AG04449 (cell line): ENCODE results near the gene CTTNBP2.

Experiments
- CTCF ChIA-PET: fragments of 350-600 bp; formaldehyde crosslinking; extraction: SDS; loops from one replicate; lab custom pipeline; 2021; ENCODE audit warnings: antibody characterized with exemption; lab: Yijun Ruan, JAX
- POLR2A ChIA-PET: fragments of 400-600, 350-600 bp; formaldehyde crosslinking; extraction: SDS; loops from one replicate; lab custom pipeline; 2020; ENCODE audit warnings: antibody characterized with exemption, inconsistent platforms; lab: Yijun Ruan, JAX
- DNase-seq: peaks from one replicate; pipeline ENCODE4 v3.0.0-alpha.2; 2010; ENCODE audit warnings: low read depth, low spot score
- H3K4me3 ChIP-seq: 2 replicates; pipeline ENCODE4 v1.5.1; 2011; ENCODE audit warnings: low read depth, mild to moderate bottlenecking, control low read depth, low read length
- TF ChIP-seq, protein P1 (sequence below): IDR thresholded peaks from one replicate; pipeline ENCODE4 v1.5.1; 2011; ENCODE audit warnings: mild to moderate bottlenecking, moderate library complexity, low read length, control low read depth, inconsistent platforms; ENCODE audit not compliant: insufficient read depth; ENCODE audit errors: missing control alignments

The CTTNBP2 gene

DNA sequence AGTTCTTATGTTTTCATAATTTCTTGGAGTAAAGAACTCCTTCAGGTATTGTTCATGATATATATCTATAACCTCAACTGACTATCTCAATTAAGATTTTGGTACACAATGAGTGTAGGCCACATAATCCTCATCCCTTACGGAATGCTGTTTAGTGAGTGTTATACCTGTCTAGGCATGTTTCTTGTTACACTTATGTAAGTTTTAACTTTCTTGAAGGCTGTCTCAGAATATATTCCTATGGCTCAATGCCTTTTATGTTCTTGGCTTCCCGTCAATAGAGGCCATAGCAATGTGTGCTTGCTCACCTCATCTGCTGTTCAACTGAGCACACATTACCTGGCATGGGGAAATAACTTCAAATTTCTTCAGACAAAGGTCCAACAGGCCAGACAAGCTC lies 185.1 kb downstream of the CTTNBP2 start:
- TF ChIP-seq, protein P1, sequence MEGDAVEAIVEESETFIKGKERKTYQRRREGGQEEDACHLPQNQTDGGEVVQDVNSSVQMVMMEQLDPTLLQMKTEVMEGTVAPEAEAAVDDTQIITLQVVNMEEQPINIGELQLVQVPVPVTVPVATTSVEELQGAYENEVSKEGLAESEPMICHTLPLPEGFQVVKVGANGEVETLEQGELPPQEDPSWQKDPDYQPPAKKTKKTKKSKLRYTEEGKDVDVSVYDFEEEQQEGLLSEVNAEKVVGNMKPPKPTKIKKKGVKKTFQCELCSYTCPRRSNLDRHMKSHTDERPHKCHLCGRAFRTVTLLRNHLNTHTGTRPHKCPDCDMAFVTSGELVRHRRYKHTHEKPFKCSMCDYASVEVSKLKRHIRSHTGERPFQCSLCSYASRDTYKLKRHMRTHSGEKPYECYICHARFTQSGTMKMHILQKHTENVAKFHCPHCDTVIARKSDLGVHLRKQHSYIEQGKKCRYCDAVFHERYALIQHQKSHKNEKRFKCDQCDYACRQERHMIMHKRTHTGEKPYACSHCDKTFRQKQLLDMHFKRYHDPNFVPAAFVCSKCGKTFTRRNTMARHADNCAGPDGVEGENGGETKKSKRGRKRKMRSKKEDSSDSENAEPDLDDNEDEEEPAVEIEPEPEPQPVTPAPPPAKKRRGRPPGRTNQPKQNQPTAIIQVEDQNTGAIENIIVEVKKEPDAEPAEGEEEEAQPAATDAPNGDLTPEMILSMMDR = no peak
- no peak for DNase-seq
- no peak overlapping the region for H3K4me3 ChIP-seq
- CTCF ChIA-PET = interaction anchor here (1.0 kb wide), 1 partner anchor 28 kb away, joined by 3 read pairs; no protein-coding TSS in a partner anchor
- POLR2A ChIA-PET = no interaction called here

DNA sequence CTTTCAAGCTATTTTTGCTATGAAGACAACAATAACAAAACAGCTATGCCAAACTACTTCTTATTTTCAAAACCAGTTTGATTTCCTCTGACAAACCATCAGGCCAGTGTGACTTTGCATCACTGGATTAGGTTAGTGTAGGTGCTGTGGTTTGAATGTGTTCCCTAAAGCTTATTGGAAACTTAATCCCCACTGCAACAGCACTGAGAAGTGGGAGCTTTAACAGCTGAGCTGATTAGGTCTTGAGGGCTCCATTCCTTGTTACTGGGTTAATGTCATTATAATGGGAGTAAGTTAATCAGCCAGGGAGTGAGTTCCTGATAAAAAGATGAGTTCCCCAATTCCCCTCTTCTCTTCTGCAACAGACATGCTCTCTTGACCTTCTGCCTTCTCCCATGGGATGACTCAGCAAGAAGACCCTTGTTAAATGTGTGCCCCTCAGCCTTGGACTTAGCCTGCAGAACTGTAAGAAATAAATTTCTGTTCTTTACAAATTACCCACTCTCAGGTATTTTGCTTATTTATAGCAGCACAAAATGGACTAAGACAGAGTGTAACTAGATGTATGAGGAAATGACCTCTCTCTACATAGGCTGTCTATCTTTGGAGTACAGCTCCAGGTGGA lies 186.8 kb downstream of the CTTNBP2 start:
- no peak overlapping the region for H3K4me3 ChIP-seq
- ChIA-PET CTCF (no interaction called here), POLR2A (no interaction called here)
- DNase-seq = no peak
- TF ChIP-seq, protein P1 = no peak

DNA sequence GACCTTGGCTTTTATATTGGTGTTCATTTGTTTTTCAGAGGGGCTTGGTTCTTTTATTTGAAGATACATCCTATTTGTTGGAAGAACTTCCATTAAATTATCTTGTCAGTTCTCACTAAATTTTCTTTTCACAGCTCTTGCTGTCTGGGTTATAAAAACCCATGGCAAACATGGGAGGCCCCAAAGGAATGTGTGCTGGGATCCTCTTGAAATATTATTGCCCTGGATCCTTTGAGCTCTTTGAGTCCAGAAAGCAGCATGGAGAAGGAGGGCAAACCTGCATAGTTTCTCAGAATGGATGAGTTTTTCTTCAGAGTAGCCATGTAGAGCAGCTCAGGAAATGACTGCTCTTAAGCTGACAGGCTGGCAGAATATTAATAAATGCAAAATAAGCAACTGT lies 187.4 kb downstream of the CTTNBP2 start:
- DNase-seq = no peak
- ChIA-PET CTCF (no interaction called here), POLR2A (no interaction called here)
- TF ChIP-seq, protein P1 = no peak
- no peak overlapping the region for H3K4me3 ChIP-seq

DNA sequence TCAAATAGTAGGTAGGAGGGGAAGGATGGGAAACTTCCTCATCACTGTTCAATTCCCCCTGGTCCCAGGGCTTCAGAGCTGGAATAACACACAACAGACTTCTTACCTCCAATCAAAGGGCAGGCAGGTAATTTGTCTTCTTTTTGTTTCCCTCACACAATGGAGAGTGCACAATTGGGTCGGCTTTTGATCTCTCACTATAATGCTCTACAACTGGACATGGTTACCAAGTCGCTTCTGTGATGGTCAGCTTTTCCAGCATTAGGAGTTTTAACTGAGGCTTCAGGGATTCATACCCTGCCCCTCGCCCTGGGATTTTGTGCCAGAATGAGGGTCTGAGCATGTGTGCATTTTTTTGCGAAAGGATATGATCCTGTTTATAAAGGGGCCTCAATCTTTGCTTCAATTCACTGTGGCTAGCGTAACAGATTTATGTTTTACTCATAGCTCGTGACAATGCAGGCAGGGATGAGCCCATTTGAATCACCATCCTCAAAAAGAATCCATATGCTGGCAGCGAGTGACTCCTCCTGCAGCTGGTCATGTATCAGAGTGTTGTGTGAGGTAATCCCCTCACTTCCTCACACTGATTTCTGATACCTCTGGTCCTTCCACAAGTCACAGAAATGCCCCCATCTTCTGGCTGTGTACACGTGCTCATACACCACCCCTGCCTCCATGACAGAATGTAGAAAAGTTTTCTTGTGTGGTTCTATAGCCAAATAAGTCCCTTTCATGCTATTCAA lies 189.6 kb downstream of the CTTNBP2 start:
- DNase-seq = no peak
- TF ChIP-seq, protein P1 = no peak
- ChIA-PET POLR2A (no interaction called here), CTCF (no interaction called here)
- no peak overlapping the region for H3K4me3 ChIP-seq

DNA sequence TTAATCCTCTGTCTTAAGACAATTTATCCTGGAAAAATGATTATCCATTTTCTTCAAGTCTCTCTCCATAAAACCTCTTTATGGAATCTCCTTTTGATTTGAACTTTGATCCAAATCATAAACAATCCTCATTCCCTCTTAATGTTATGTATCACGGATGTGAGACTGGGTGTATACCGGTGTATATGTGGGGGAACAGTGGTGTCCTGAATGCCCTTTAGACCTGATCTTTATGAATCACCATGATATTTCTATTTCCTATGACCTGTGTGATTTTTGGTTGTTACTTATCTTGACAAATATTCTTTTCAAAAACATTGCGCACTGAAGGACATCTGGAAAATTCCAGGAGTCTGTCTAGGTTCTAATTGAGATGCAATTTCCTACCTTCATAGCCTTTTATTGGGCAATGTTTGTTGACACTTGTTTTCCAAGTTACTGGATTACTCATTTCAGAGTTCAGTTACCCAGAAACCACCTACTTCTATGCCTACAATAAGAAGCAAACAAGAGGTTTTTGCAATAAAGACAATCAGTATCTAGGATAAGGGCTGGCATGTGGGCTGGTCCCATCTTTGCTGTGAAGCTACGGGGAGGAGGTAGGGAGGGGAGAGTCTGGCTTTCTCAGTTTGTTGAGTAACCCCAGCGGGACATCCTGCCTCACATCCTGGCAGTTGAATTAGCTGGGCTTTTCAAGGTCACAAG lies 190.4 kb downstream of the CTTNBP2 start:
- CTCF ChIA-PET = interaction anchor here (1.1 kb wide), 1 partner anchor 224 kb away, joined by 3 read pairs; no protein-coding TSS in a partner anchor
- POLR2A ChIA-PET = no interaction called here
- H3K4me3 ChIP-seq = no peak overlapping the region
- TF ChIP-seq, protein P1 = no peak
- no peak for DNase-seq

DNA sequence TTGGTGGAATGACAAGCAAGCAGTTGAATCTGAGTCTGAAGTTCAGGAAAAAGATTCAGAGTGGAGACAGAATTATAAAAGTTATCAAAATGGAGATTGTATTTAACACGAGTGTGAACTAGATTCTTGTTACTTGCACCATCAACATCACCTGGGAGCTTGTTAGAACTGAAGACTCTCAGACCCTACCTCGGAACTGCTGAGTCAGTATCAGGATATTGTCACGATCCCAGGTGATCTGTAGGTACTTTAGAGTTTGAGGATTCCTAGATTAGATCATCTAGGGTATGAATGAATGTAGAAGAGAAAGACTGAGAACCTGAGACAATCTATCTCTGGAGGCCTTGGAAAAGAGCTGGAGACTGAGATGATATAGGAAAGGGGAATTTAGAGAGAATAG lies 194.1 kb downstream of the CTTNBP2 start:
- no peak for DNase-seq
- CTCF ChIA-PET = no interaction called here
- no peak overlapping the region for H3K4me3 ChIP-seq
- TF ChIP-seq, protein P1 = no peak
- POLR2A ChIA-PET = no interaction called here
